Activated CD4-positive, alpha-beta T cell treated with anti-CD3 and anti-CD28 coated beads, Interleukin-2, amount 50 U/mL, for 1 hour (primary cell): Measurements from ENCODE around the gene LARP4B.

Experiments used
- DNase-seq: peaks from one replicate; pipeline ENCODE4 v3.0.0-alpha.2; 2020

LARP4B gene

GRCh38 chr10:931326-932318 lies at the start of gene LARP4B:
TSS of gene LARP4B (minus strand) at chr10:931705. CDS start at chr10:885721, 45,984 bp downstream.
- DNase-seq, result peak; percentile 94

- DNase-seq, result no peak
These were observed 49.1 kb upstream of the LARP4B start for GRCh38 chr10:980468-981093.

GRCh38 chr10:978826-979421 lies 47.4 kb upstream of the LARP4B start:
- DNase-seq, result no peak

- no peak for DNase-seq
These were observed 44.8 kb upstream of the LARP4B start for GRCh38 chr10:976316-976715.

GRCh38 chr10:974785-975074 lies 43.2 kb upstream of the LARP4B start:
- no peak for DNase-seq

GRCh38 chr10:974038-974784 lies 42.7 kb upstream of the LARP4B start:
- DNase-seq, result no peak

GRCh38 chr10:972763-973162 lies 41.3 kb upstream of the LARP4B start:
- DNase-seq, result no peak

GRCh38 chr10:971613-972012 lies 40.1 kb upstream of the LARP4B start:
- no peak for DNase-seq

- DNase-seq, result no peak
These were observed 39.6 kb upstream of the LARP4B start for GRCh38 chr10:971150-971542.

GRCh38 chr10:970311-971149 lies 39.0 kb upstream of the LARP4B start:
- no peak for DNase-seq

- DNase-seq, result no peak
These were observed 38.1 kb upstream of the LARP4B start for GRCh38 chr10:969473-970150.

GRCh38 chr10:968546-969199 lies 37.2 kb upstream of the LARP4B start:
- DNase-seq, result no peak

- no peak for DNase-seq
These were observed 35.1 kb upstream of the LARP4B start for GRCh38 chr10:966466-967235.

GRCh38 chr10:964988-965417 lies 33.5 kb upstream of the LARP4B start:
- DNase-seq, result no peak

- no peak for DNase-seq
These were observed 32.9 kb upstream of the LARP4B start for GRCh38 chr10:964321-964987.

GRCh38 chr10:963655-964054 lies 32.1 kb upstream of the LARP4B start:
- DNase-seq, result no peak

- no peak for DNase-seq
These were observed 31.7 kb upstream of the LARP4B start for GRCh38 chr10:963186-963585.

GRCh38 chr10:962342-962741 lies 30.8 kb upstream of the LARP4B start:
- DNase-seq, result no peak

- no peak for DNase-seq
These were observed 27.4 kb upstream of the LARP4B start for GRCh38 chr10:958856-959255.

GRCh38 chr10:958106-958505 lies 26.6 kb upstream of the LARP4B start:
- DNase-seq, result no peak
